Measurements from ENCODE around the gene TACR1. TPM values are rescaled to one million over a fixed set of nuclear protein-coding genes. Genes with fewer than 3 reads are reported as not detected.

Gene TACR1
- total and polyA plus RNA-seq, 2 experiments from 2014 or later = 0.13 to 0.19 TPM

DNA sequence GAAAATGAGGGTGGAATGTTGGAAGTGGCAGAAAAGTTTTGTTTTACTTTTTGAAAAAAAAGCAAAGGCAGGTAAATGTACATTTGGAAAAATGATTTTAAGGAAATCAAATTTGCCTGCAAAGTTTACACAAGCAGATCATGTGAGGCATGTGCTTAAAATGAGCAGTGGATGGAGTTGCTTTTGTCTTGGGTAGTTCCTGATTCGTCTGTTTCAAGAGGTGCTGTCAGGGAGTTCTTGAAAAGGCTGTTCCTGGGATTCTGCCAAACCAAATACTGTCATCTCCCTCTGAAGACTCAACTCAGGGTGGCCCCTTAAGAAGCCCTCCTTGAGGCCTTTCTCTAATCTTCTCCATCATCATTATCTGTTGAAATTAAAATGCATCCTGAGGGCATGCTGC is 59.0 kb downstream of the TACR1 start:
- Histone ChIP-seq H3K4me1 (ENCODE audit: insufficient read depth) (peaks cover 9% of the 10 kb centered on the region), H2AFZ (no peak overlapping the region), H3K4me2 (no peak overlapping the region), H3K79me2 (no peaks in the 10 kb centered on the region), H3K9me2 (replicated peaks; ENCODE audit: insufficient read depth) (no peaks in the 10 kb centered on the region), H3K4me3 (no peak overlapping the region), H3K9me3 (ENCODE audit: low read depth) (no peaks in the 10 kb centered on the region), H3K27me3 (no peaks in the 10 kb centered on the region), H3K36me3 (replicated peaks; ENCODE audit: insufficient read depth, low read depth) (no peaks in the 10 kb centered on the region), H3K27ac (no peak overlapping the region), H4K20me1 (ENCODE audit: insufficient read depth, poor library complexity, severe bottlenecking) (no peaks in the 10 kb centered on the region)
- 67% methylated on average over 1 of the region's 1 CpG for WGBS (ENCODE audit: low lambda C conversion rate, missing lambda C conversion rate)
- no peak for DNase-seq (ENCODE audit: low spot score)
- TF ChIP-seq EZH2phosphoT487 (IDR thresholded peaks at IDR 0.05; ENCODE audit: low read depth, severe bottlenecking, unreplicated experiment) = no peak
- no peak for TF ChIP-seq EZH2 (IDR thresholded peaks at IDR 0.05; ENCODE audit: borderline replicate concordance)
- TF ChIP-seq, protein P1, sequence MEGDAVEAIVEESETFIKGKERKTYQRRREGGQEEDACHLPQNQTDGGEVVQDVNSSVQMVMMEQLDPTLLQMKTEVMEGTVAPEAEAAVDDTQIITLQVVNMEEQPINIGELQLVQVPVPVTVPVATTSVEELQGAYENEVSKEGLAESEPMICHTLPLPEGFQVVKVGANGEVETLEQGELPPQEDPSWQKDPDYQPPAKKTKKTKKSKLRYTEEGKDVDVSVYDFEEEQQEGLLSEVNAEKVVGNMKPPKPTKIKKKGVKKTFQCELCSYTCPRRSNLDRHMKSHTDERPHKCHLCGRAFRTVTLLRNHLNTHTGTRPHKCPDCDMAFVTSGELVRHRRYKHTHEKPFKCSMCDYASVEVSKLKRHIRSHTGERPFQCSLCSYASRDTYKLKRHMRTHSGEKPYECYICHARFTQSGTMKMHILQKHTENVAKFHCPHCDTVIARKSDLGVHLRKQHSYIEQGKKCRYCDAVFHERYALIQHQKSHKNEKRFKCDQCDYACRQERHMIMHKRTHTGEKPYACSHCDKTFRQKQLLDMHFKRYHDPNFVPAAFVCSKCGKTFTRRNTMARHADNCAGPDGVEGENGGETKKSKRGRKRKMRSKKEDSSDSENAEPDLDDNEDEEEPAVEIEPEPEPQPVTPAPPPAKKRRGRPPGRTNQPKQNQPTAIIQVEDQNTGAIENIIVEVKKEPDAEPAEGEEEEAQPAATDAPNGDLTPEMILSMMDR (IDR thresholded peaks at IDR 0.05; ENCODE audit: poor library complexity) = no peak

DNA sequence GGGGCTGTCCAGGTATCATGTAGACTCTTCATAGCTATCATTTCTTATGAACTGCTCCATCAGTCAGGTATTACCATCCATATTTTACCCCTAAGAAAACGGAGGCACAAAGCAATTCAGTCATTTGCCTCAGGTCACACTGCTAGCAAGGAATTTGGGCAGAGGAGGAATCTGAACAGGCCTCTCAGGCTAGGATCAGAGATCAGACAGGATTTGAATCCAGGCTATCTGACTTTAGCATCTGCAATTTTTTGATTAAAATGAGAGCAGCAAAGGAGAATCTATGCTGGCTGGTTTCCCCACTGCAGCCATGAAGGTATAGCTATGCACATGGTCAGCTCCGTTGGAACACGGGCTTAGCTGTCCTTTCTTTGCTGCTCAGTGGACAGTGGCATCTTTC is 60.1 kb downstream of the TACR1 start:
- WGBS (ENCODE audit: low lambda C conversion rate, missing lambda C conversion rate) = 79% methylated on average over 3 of the region's 3 CpGs
- TF ChIP-seq EZH2 (IDR thresholded peaks at IDR 0.05; ENCODE audit: borderline replicate concordance) (no peak), EZH2phosphoT487 (IDR thresholded peaks at IDR 0.05; ENCODE audit: low read depth, severe bottlenecking, unreplicated experiment) (no peak)
- TF ChIP-seq, protein P1 (IDR thresholded peaks at IDR 0.05; ENCODE audit: poor library complexity) = no peak
- H3K4me3 ChIP-seq = no peak overlapping the region
- no peaks in the 10 kb centered on the region for H3K9me3 ChIP-seq (ENCODE audit: low read depth)
- H3K4me2 ChIP-seq = no peak overlapping the region
- no peaks in the 10 kb centered on the region for H3K36me3 ChIP-seq (replicated peaks; ENCODE audit: insufficient read depth, low read depth)
- no peaks in the 10 kb centered on the region for H3K27me3 ChIP-seq
- DNase-seq (ENCODE audit: low spot score) = no peak
- no peaks in the 10 kb centered on the region for H4K20me1 ChIP-seq (ENCODE audit: insufficient read depth, poor library complexity, severe bottlenecking)
- no peak overlapping the region for H2AFZ ChIP-seq
- no peak overlapping the region for H3K27ac ChIP-seq
- peaks cover 9% of the 10 kb centered on the region for H3K4me1 ChIP-seq (ENCODE audit: insufficient read depth)
- H3K79me2 ChIP-seq = no peaks in the 10 kb centered on the region
- H3K9me2 ChIP-seq (replicated peaks; ENCODE audit: insufficient read depth) = no peaks in the 10 kb centered on the region

DNA sequence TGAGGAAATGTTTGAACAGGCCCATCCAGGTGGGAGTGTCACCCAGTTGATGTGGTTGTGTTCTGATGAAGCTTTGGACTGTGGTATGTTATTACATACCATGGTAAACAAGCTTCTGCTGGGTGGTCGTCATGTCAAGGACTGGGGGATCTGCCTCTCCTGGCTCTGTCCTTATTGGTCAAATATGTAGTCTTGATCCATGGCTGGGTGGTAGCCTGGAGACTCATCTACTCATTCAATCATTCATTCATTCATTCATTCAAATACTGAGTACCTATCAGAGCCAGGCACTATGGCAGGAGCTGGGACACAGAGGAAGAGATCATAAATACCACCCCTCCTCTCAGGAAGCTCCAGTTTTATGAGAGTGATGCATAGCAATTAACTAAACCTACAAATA is 60.8 kb downstream of the TACR1 start:
- Histone ChIP-seq H2AFZ (no peak overlapping the region), H4K20me1 (ENCODE audit: insufficient read depth, poor library complexity, severe bottlenecking) (no peaks in the 10 kb centered on the region), H3K79me2 (no peaks in the 10 kb centered on the region), H3K27me3 (no peaks in the 10 kb centered on the region), H3K4me3 (no peak overlapping the region), H3K9me3 (ENCODE audit: low read depth) (no peaks in the 10 kb centered on the region), H3K9me2 (replicated peaks; ENCODE audit: insufficient read depth) (no peaks in the 10 kb centered on the region), H3K27ac (no peak overlapping the region), H3K4me1 (ENCODE audit: insufficient read depth) (peaks cover 13% of the 10 kb centered on the region), H3K4me2 (no peak overlapping the region), H3K36me3 (replicated peaks; ENCODE audit: insufficient read depth, low read depth) (no peaks in the 10 kb centered on the region)
- no peak for DNase-seq (ENCODE audit: low spot score)
- WGBS (ENCODE audit: low lambda C conversion rate, missing lambda C conversion rate) = 91% methylated on average over 1 of the region's 1 CpG
- TF ChIP-seq EZH2phosphoT487 (IDR thresholded peaks at IDR 0.05; ENCODE audit: low read depth, severe bottlenecking, unreplicated experiment) (no peak), EZH2 (IDR thresholded peaks at IDR 0.05; ENCODE audit: borderline replicate concordance) (no peak)
- TF ChIP-seq, protein P1 (IDR thresholded peaks at IDR 0.05; ENCODE audit: poor library complexity) = no peak
